Measurements from ENCODE around the gene DTX3.
"Not testable (repeated sequence)": the region's sequence is repeated elsewhere in the genome, so short reads cannot be mapped to it uniquely, and the experiment has no call there.

GRCh38 chr12:57636731-57637130, 32.1 kb downstream of the DTX3 start:
- TF ChIP-seq, protein P1, sequence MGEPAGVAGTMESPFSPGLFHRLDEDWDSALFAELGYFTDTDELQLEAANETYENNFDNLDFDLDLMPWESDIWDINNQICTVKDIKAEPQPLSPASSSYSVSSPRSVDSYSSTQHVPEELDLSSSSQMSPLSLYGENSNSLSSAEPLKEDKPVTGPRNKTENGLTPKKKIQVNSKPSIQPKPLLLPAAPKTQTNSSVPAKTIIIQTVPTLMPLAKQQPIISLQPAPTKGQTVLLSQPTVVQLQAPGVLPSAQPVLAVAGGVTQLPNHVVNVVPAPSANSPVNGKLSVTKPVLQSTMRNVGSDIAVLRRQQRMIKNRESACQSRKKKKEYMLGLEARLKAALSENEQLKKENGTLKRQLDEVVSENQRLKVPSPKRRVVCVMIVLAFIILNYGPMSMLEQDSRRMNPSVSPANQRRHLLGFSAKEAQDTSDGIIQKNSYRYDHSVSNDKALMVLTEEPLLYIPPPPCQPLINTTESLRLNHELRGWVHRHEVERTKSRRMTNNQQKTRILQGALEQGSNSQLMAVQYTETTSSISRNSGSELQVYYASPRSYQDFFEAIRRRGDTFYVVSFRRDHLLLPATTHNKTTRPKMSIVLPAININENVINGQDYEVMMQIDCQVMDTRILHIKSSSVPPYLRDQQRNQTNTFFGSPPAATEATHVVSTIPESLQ (CRISPR knock-in tag; IDR thresholded peaks at IDR 0.05): not testable (repeated sequence)
- TF ChIP-seq, protein P2, sequence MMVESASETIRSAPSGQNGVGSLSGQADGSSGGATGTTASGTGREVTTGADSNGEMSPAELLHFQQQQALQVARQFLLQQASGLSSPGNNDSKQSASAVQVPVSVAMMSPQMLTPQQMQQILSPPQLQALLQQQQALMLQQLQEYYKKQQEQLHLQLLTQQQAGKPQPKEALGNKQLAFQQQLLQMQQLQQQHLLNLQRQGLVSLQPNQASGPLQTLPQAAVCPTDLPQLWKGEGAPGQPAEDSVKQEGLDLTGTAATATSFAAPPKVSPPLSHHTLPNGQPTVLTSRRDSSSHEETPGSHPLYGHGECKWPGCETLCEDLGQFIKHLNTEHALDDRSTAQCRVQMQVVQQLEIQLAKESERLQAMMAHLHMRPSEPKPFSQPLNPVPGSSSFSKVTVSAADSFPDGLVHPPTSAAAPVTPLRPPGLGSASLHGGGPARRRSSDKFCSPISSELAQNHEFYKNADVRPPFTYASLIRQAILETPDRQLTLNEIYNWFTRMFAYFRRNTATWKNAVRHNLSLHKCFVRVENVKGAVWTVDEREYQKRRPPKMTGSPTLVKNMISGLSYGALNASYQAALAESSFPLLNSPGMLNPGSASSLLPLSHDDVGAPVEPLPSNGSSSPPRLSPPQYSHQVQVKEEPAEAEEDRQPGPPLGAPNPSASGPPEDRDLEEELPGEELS (CRISPR knock-in tag; IDR thresholded peaks at IDR 0.05): not testable (repeated sequence)
- TF ChIP-seq NR2C2 (CRISPR knock-in tag; IDR thresholded peaks at IDR 0.05); CTCF (IDR thresholded peaks at IDR 0.05): not testable (repeated sequence)
